Measurements from ENCODE around the gene UBE2S.
A peak's percentile ranks its signal among the peaks of the same experiment; 100 is the strongest.
"Not testable (repeated sequence)": the region's sequence is repeated elsewhere in the genome, so short reads cannot be mapped to it uniquely, and the experiment has no call there.

The UBE2S gene

DNA sequence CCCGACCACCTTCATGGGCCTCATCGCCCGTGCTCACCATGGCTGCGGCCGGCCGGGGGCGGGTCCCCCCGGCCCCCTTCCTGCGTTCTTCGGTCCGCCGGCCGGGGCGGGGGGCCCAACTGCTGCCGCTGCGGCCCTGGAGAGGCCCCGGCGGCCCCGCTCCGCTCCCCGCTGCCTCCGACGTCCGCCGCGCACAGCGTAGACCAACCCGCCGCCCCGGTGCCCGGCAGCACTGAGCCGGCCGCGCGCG is at the start of gene UBE2S:
Gene UBE2S (minus strand): TSS at position 239 of the 250 bp plus-strand sequence. CDS start 199 bp downstream, at position 40.
- not testable (repeated sequence) for DNase-seq (ENCODE audit: low spot score)

DNA sequence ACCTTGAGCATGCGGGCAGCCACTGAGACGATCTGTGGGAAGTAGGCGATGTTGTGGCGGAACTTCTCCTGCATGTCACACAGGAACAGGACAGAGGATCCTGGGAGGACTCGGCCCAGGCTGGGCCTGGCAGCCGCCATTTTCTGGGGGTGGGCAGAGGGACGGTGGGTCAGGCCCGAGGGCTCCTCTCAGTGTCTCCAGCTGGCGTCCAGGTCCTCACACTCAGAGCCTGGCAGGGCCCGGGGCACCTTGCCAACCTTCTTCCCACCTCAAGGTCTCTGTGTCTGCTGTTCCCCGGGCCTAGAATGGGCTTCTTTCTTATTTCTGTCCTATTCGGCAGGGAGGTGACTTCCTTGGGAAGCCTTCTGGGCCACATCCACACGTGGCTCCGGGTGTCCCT is 48.8 kb upstream of the UBE2S start:
- DNase-seq (ENCODE audit: low spot score), result no peak

- DNase-seq (ENCODE audit: low spot score), result no peak
These were observed 48.1 kb upstream of the UBE2S start for GRCh38 chr19:55455576-55456235.

DNA sequence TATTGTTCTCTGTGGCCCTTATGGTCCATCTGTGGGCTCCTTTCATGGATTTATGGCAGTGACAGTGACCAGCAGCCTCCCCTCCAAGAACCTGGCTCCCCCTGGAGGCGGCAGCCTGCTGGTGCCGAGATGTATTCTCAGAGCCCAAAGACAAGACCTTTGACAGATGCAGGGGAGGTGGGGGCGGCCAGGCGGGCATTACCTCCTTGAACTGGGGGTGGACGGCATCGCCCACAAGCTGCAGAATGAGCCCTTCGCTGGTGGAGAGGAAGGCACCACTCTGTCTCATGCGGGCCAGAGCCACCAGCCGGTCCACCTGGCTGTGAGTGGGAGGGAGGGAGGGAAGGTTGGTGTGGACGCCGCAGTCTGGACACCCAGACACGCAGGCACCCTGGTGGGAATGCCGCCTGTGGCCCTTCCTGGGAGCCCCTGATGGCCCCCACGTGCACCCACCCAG is 47.2 kb upstream of the UBE2S start:
- DNase-seq (ENCODE audit: low spot score), result peak; percentile 52

- no peak for DNase-seq (ENCODE audit: low spot score)
These were observed 46.1 kb upstream of the UBE2S start for GRCh38 chr19:55453511-55454260.

DNA sequence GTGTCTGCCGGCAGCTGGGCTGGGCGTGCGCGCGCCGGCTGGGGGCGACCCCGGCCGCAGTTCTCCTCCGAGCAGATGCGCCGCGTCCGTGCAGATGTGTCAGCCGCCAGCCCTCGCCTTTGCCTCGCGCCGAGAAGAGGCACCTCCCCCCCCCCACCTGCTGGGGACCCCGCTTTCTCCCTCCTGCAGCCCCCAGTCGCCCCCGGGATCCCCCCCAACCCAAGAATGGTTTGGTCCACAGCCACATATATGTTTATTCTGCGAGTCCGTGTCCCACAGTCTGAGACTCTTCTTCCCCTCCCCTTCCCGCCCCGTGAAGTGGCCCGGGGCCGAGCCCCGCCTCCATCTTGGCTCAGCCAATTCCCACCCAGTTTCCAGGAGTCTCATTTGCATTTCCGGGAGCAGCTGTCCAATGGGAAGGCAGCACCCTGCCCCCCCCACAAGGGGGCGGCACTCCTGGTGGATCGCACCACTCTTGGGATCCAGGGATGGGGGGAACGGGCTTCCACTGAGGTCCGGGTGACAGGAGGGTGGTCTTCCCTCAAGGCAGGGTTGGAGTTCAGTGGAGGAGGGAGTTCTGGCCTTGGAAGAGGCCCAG is 45.3 kb upstream of the UBE2S start:
- peak; percentile 39 for DNase-seq (ENCODE audit: low spot score)

DNA sequence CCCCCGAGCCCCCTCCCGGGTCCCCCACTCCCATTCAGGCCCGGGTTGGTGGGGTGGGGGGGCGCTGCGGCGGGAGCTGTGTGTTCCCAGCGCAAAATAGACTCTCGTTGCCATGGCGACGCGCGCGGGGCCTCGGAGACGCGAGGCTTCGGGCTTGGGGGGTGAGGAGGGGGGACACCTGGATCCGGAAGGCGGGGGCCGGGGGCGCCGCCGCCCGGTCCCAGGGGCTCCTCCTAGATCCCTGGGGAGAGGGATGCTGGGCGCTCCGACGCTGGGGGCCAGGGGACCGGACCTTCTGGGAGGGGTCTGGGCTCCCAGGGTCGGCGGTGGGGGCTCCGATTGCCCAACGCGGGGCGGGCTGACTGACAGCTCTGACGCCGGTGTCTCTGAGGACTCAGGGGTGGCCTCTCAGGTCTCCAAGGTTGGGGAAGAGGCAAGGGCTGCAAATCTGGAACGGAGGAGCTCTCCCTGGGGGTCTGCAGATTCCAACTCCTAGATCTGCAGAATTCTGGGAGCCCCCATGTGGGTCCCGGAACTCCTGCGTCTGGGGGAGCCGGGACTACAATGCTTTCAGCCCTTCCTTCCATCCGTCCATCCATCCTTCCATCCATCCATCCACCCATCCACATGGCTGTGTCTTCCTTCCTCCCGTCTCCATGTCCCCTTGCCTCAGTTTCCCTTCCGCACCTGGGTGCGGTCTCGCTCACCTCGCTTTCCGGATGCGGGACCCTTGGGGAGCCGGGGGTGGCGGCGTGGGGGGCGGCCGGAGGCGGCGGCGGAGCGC is 44.6 kb upstream of the UBE2S start:
- DNase-seq (ENCODE audit: low spot score), result no peak

GRCh38 chr19:55451163-55451964 is 43.8 kb upstream of the UBE2S start:
- DNase-seq (ENCODE audit: low spot score), result no peak

GRCh38 chr19:55449469-55449868 is 41.9 kb upstream of the UBE2S start:
- DNase-seq (ENCODE audit: low spot score), result no peak

DNA sequence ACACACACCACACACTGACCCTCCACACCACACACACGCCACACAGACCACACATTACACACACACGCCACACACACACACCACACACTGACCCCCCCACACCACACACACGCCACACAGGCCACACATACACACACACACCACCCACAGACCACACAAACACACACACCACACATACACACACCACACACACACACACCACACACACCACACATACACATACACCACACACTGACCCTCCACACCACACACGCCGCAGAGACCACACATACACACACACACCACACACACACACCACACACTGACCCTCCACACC is 40.5 kb upstream of the UBE2S start:
- not testable (repeated sequence) for DNase-seq (ENCODE audit: low spot score)

- DNase-seq (ENCODE audit: low spot score), result peak; percentile 34
These were observed 40.0 kb upstream of the UBE2S start for GRCh38 chr19:55447421-55448174.

- DNase-seq (ENCODE audit: low spot score), result no peak
These were observed 38.5 kb upstream of the UBE2S start for GRCh38 chr19:55446060-55446459.

DNA sequence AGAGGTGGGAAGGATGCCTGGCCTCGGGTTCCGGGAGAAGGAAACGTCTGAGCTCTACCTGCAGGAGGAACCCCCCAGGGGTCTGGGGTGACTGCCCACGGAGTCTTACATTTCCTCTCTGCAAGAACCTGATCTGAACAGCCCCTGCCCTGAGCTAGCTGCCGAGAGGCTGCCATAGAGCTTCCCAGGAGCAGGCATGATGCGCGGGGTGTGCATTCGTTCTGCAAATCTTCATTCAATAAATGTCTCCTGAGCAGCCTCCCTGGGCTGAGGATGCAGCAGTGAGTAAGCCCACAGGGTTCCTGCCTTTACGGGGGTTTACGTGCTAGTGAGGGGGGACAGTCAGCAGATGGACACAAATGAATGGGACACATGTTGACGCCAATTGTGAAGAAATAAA is 37.1 kb upstream of the UBE2S start:
- DNase-seq (ENCODE audit: low spot score), result no peak

- DNase-seq (ENCODE audit: low spot score), result no peak
These were observed 36.4 kb upstream of the UBE2S start for GRCh38 chr19:55443824-55444480.

GRCh38 chr19:55443045-55443823 is 35.6 kb upstream of the UBE2S start, which contains the start of gene SHISA7:
Gene SHISA7 (minus strand): TSS chr19:55443300. CDS start chr19:55442863, 437 bp downstream.
- DNase-seq (ENCODE audit: low spot score), result no peak

GRCh38 chr19:55442372-55442961 is 34.9 kb upstream of the UBE2S start:
- no peak for DNase-seq (ENCODE audit: low spot score)

- no peak for DNase-seq (ENCODE audit: low spot score)
These were observed 34.2 kb upstream of the UBE2S start for GRCh38 chr19:55441692-55442321.

GRCh38 chr19:55441319-55441691 is 33.7 kb upstream of the UBE2S start:
- no peak for DNase-seq (ENCODE audit: low spot score)

All from kidney tubule cell (primary cell).